GM12892 (cell line): ENCODE measurements around the gene PHF21A.

ENCODE experiments used
- POLR2A ChIP-seq: IDR thresholded peaks from 2 replicates; pipeline ENCODE4 v1.6.1; 2011; ENCODE audit warnings: low read depth, low read length, control low read depth
- POLR2AphosphoS5 ChIP-seq: IDR thresholded peaks from 2 replicates; pipeline ENCODE4 v1.6.1; 2011; ENCODE audit warnings: low read depth, low read length, control low read depth
- TAF1 ChIP-seq: IDR thresholded peaks from 2 replicates; pipeline ENCODE4 v1.6.1; 2011; ENCODE audit warnings: low read depth, mild to moderate bottlenecking, control low read depth, low read length, borderline replicate concordance

DNA sequence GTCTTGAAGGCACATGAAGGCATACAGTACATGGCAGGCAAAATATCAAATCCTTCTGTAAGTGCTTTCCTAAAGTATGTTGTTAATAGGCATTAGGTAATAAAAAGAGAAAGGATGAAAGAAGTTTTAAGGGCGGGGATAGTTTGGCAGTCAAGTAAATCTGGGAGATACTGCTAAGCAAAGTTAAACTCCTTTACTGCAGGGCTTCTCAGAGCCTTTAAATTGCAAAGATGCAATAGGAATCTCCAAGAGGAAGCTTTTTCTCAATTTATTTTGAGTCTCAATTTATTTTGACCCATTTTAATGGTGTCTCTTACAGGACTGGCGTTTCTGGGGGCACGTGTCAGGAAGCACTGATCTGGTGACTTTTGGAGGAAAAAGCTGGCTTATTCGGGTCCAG is 12.8 kb upstream of the PHF21A start:
- no peak for TF ChIP-seq POLR2A
- no peak for TF ChIP-seq POLR2AphosphoS5
- no peak for TF ChIP-seq TAF1
